IPS-15b (cell line): ENCODE measurements around the gene CTAGE15.
"Not testable (repeated sequence)": the region's sequence is repeated elsewhere in the genome, so short reads cannot be mapped to it uniquely, and the experiment has no call there.

Experiments
- H3K27me3 ChIP-seq: one replicate; pipeline ENCODE4 v1.6.1; 2013; ENCODE audit warnings: low read length; ENCODE audit not compliant: control insufficient read depth, insufficient read depth
- H3K36me3 ChIP-seq: one replicate; pipeline ENCODE4 v1.6.1; 2013; ENCODE audit warnings: low read length; ENCODE audit not compliant: control insufficient read depth, insufficient read depth
- H3K4me1 ChIP-seq: one replicate; pipeline ENCODE4 v1.6.1; 2013; ENCODE audit warnings: mild to moderate bottlenecking, low read length; ENCODE audit not compliant: control insufficient read depth, insufficient read depth
- H3K4me3 ChIP-seq: one replicate; pipeline ENCODE4 v1.5.1; 2013; ENCODE audit warnings: low read depth, low read length
- H3K9ac ChIP-seq: one replicate; pipeline ENCODE4 v1.6.1; 2013; ENCODE audit warnings: low read depth, mild to moderate bottlenecking, low read length
- H3K9me3 ChIP-seq: one replicate; pipeline ENCODE4 v1.6.1; 2013; ENCODE audit warnings: mild to moderate bottlenecking, low read length; ENCODE audit not compliant: control insufficient read depth, insufficient read depth

The CTAGE15 gene

DNA sequence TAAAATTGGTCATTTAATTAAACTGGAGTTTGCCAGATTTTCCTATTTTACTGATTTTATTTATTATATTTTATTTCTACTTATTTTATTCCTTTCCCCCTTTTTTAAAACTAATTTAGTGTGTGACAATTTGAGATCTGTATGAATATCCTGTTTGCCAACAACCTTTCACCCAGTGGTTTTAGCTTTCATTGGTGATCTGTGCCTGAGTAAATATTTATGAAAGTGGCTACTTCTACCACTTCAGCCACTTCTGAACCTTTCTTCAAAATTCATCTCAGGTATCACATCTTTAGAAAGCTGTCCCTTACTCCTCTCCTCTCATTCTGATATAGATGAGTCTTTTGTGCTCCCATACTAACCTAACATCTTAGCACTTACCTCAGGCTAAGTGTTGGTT lies 18.3 kb downstream of the CTAGE15 start:
- H3K9me3 ChIP-seq, H3K4me1 ChIP-seq, H3K4me3 ChIP-seq, H3K36me3 ChIP-seq, H3K27me3 ChIP-seq, H3K9ac ChIP-seq: not testable (repeated sequence)

DNA sequence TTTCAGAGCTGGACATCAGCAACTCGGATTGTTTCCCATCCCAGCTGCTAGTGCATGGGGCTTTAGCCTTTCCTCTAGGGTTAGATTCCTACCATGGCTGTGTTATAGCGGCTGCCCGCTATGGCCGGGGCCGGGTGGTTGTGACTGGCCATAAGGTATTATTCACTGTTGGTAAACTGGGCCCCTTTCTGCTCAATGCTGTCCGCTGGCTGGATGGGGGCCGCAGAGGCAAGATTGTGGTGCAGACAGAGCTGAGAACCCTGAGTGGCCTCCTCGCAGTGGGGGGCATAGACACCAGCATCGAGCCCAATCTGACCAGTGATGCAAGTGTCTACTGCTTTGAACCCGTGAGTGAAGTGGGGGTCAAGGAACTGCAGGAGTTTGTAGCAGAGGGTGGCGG lies 26.5 kb downstream of the CTAGE15 start:
- not testable (repeated sequence) for H3K27me3 ChIP-seq, H3K36me3 ChIP-seq, H3K4me3 ChIP-seq, H3K9me3 ChIP-seq, H3K9ac ChIP-seq, H3K4me1 ChIP-seq

DNA sequence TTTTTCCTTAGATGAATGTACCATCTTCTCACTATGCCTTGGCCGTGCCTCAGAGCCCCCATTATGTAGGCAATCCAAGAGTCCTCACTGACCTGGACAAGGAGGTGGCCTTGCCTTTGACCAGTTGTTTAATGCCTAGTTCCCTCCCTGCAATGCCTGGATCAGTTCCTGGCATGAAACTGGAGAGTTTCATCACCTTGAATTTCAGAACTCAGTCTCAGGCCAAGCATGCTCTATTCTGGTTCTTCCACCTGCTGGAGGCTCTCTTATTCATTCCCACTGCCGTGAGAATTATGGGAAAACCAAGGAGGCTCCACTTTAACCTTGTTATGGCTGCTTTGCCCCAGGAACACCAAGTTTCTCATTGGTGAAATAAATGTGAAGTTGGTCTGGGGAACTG lies 31.9 kb downstream of the CTAGE15 start:
- H3K9ac ChIP-seq: not testable (repeated sequence)

DNA sequence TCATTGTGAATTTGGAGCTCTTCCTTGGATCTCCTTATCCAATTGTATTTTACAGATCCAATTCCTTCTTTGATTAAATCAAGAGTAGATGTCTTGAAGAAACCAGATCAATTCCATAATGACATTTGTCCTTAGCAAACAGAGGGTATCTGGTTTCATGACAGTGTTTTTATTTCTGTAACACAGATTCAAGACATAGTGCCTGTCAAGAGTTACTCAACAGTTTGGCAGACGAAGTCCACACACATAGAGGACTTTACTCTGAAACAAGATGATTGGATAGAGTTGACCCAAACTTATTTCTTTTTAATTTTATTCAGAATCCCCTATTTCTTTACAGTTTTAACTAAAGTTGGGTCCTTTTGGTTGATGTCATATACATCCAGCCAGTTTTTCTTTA lies 34.5 kb downstream of the CTAGE15 start:
- not testable (repeated sequence) for H3K4me1 ChIP-seq, H3K36me3 ChIP-seq, H3K4me3 ChIP-seq, H3K9ac ChIP-seq, H3K9me3 ChIP-seq, H3K27me3 ChIP-seq

More for the DNA sequence above, 31.9 kb downstream of the CTAGE15 start:
- H3K27me3 ChIP-seq, H3K4me1 ChIP-seq, H3K9me3 ChIP-seq, H3K4me3 ChIP-seq, H3K36me3 ChIP-seq: not testable (repeated sequence)

DNA sequence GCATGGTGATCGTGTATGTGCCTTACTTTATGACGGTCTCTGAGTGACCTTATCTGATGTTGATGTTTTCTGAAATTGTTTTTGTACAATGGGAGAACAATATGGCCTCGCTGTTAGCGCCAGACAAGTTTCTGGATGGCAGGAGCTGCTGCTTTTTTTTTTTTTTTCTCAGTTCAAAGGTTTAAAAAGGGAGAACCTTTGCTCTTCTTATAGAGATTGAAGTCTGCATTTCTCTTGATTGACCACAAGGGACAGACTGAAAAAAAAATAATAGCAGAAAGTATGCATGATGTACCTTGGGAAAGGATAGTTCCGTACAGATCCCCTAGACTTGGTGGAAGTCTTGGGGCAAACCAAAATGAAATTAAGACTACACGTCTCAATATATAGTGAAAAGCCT lies 43.9 kb downstream of the CTAGE15 start:
- H3K9me3 ChIP-seq, H3K9ac ChIP-seq, H3K4me3 ChIP-seq, H3K4me1 ChIP-seq, H3K36me3 ChIP-seq, H3K27me3 ChIP-seq: not testable (repeated sequence)

DNA sequence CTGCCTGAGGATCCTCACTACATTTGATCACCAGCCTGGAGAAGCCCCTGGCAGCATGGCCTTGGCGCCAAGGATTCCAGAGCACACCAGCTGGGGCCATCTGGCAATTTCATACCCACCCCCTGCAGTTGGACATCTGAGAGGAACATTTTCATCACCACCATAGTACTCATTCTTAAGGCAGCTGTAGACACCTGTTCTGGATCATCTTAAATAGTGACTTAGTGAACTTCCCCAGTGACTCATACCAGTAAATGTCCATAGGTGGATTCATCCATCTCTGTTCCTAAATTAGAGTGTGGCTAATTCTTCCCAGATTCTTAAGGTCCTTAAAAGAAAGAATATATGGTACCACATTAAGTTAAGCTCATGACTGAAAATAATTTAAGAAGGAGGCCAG lies 45.6 kb downstream of the CTAGE15 start:
- H3K9me3 ChIP-seq, H3K9ac ChIP-seq, H3K4me1 ChIP-seq, H3K4me3 ChIP-seq, H3K27me3 ChIP-seq, H3K36me3 ChIP-seq: not testable (repeated sequence)

DNA sequence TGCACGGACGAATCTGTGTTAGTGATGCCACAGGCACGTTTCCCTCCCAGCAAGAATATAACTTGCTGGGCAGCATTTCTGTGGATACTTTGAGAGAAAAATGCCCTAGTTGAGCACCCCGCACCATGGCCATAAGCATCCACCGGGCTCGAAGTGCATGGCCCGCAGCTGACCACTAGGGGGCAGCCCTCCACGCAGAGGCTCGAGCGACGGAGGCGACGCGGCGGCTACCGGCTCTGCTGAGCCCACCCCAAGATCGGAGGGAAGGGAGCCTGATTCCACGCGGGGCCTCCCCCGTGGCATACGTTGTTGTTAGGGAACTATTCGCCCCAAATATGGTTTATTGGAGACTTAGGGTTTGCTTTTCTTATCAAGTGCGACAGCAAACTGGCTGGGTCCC lies 48.5 kb downstream of the CTAGE15 start:
- H3K9ac ChIP-seq, H3K4me3 ChIP-seq, H3K27me3 ChIP-seq, H3K9me3 ChIP-seq, H3K36me3 ChIP-seq, H3K4me1 ChIP-seq: not testable (repeated sequence)

DNA sequence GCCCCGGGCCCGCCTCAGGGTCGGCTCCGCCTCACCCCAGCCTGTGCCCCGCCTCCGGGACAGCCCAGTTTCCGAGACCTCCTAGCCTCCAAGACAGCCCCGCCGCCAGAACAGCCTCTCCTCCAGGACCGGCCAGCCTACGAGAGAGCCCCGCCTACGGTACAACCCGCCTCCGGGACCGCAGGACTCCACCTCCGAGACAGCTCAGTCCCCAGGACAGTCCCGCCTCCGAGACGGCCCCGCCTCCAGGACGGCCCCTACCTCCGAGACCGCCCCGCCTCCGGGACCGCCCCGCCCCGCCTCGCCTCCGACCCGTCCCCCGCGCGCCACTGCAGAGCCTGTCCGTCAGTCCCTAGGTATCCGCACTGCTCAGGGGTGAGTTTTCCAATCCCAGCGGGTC lies 49.0 kb downstream of the CTAGE15 start, which contains the start of gene TCAF2:
TCAF2 (plus strand) TSS at position 329 of the 400 bp plus-strand sequence.
- H3K27me3 ChIP-seq, H3K4me1 ChIP-seq, H3K9me3 ChIP-seq, H3K9ac ChIP-seq, H3K4me3 ChIP-seq, H3K36me3 ChIP-seq: not testable (repeated sequence)

DNA sequence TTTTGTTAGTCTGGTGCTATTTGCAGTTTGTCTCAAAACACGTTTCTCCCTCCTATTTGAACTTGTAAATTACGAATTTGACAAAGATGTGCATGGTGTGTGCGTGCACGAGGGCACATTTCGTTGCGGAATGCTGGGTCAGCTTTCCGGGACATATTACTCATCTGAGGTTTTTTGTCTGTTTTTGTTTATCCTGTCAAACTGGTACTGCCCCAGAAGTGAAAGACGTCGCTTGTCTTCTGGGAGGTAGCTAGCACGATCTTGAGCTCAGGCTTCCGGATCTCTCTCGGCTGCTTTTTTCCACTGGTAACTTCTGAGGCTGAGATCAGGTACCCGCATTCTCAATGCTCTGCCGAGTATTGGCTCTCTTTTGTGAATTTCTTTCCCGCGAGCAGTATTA lies 49.6 kb downstream of the CTAGE15 start:
- not testable (repeated sequence) for H3K9ac ChIP-seq, H3K36me3 ChIP-seq, H3K27me3 ChIP-seq, H3K4me1 ChIP-seq, H3K4me3 ChIP-seq, H3K9me3 ChIP-seq

DNA sequence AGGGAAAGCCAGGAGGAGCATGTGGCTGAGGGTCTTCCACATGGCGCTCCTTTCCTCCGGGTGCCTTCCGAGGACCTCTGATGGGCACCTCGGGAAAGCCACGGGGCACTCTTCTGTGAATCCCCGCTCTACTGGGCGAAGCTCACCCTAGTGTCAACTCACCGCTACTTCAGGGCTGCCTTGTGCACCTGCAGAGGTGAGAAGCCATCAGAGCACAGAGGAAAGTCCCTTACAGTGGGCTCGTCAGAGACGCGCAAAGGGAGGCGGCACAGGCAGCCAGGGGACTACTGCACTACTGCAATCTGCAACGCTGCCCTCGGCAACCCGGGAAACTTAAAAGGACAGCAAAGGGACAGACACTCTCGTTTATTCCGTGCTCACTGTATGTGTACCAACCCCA lies 50.5 kb downstream of the CTAGE15 start:
- not testable (repeated sequence) for H3K36me3 ChIP-seq, H3K4me1 ChIP-seq, H3K9me3 ChIP-seq, H3K27me3 ChIP-seq, H3K9ac ChIP-seq, H3K4me3 ChIP-seq
